Small intestine (tissue), 16 donors: ENCODE results near the gene MYL1. TPM values are rescaled to one million over a fixed set of nuclear protein-coding genes. Genes with fewer than 3 reads are reported as not detected.

Experiments used
- DNase-seq, 2 donors: peaks; one replicate each; pipeline versions ENCODE4 v3.0.0 to v3.0.0-alpha.2; 2013
- FAIRE-seq: peaks from 2 replicates; lab custom pipeline; 2012; peaks lifted over from hg19 to GRCh38; lab: Jason Lieb, UNC
- H3K27ac ChIP-seq, 3 donors: one replicate each; pipeline ENCODE4 v1.5.1; 2013; ENCODE audit warnings: low read length in 2 of 3, mild to moderate bottlenecking in 2 of 3, control low read depth in 1 of 3, inconsistent platforms in 1 of 3, low read depth in 1 of 3, moderate library complexity in 1 of 3
- H3K27me3 ChIP-seq, 3 donors: one replicate each; pipeline ENCODE4 v1.6.1; 2013; ENCODE audit warnings: low read length in 3 of 3, inconsistent platforms in 1 of 3; ENCODE audit not compliant: control insufficient read depth in 3 of 3, insufficient read depth in 3 of 3
- H3K36me3 ChIP-seq, 3 donors: one replicate each; pipeline ENCODE4 v1.6.1; 2013; ENCODE audit warnings: low read length in 3 of 3, inconsistent platforms in 1 of 3, low read depth in 1 of 3, mild to moderate bottlenecking in 1 of 3, moderate library complexity in 1 of 3; ENCODE audit not compliant: control insufficient read depth in 3 of 3, insufficient read depth in 2 of 3
- H3K4me1 ChIP-seq, 3 donors: one replicate each; pipeline ENCODE4 v1.6.1; 2013; ENCODE audit warnings: low read length in 2 of 3, inconsistent platforms in 1 of 3, low read depth in 1 of 3, mild to moderate bottlenecking in 1 of 3, moderate library complexity in 1 of 3; ENCODE audit not compliant: control insufficient read depth in 3 of 3, insufficient read depth in 2 of 3
- H3K4me3 ChIP-seq, 3 donors: one replicate each; pipeline ENCODE4 v1.5.1; 2013; ENCODE audit warnings: low read length in 3 of 3, control low read depth in 1 of 3, inconsistent platforms in 1 of 3, low read depth in 1 of 3, mild to moderate bottlenecking in 1 of 3, moderate library complexity in 1 of 3
- H3K9me3 ChIP-seq, 2 donors: one replicate each; pipeline ENCODE4 v1.6.1; 2013; ENCODE audit warnings: low read depth in 1 of 2, low read length in 1 of 2; ENCODE audit not compliant: control insufficient read depth in 2 of 2, insufficient read depth in 1 of 2
- WGBS, 3 donors: extraction: QIAGEN DNeasy Blood & Tissue Kit; methylation state at CpG; one replicate each; pipeline ENCODE4 v1.1.7; 2013; 5-methylcytosine and 5-hydroxymethylcytosine counted together
- long read RNA-seq, 10 donors: transcript quantifications; one replicate each; lab custom pipeline, GENCODE V29; 2026
- polyA plus RNA-seq, 4 donors: library from polyadenylated mRNA; stranded (reverse) in 3 of 4; unstranded in 1 of 4; fragments of 200-250 nt in 3 of 4; fragments of 120-200 nt in 1 of 4; gene quantifications; one replicate each; pipeline versions ENCODE4 v1.2.1 to v1.2.3, GENCODE V29; 2013
- donor health status: healthy with polysubstance abuse.
- donor health status: control.
- donor health status: control.
- donor health status: Bipolar disorder and iron deficiency.
- donor health status: healthy.

Gene MYL1
- 10 to 100 TPM in 1 of 4 donors, 1 to 10 TPM in 2, not detected in 1; 1.1 to 19.9 (median 5.4) TPM for polyA plus RNA-seq
- long read RNA-seq, donor 1, result 0 reads
- long read RNA-seq, donor 2, result 0 reads
- long read RNA-seq, donor 3, result 0 reads
- long read RNA-seq, donor 4, result 0 reads
- long read RNA-seq, donor 5, transcript MYL1-202 (7 exons, 1,065 nt), result minor isoform, 12 of 25 reads
- long read RNA-seq, donor 5, transcript MYL1-201 (7 exons, 870 nt), result major isoform, 13 of 25 reads
- long read RNA-seq, donor 5, partial matches to known transcripts, result 0 of 25 reads
- long read RNA-seq, donor 5, other reads (novel, unspliced or antisense), result 0 of 25 reads
- long read RNA-seq, donor 6, transcript MYL1-202 (7 exons, 1,065 nt), result major isoform, 5 of 9 reads
- long read RNA-seq, donor 6, partial matches to known transcripts, result 0 of 9 reads
- long read RNA-seq, donor 6, other reads (novel, unspliced or antisense), result 0 of 9 reads
- long read RNA-seq, donor 7, result 0 reads
- long read RNA-seq, donor 8, transcript MYL1-202 (7 exons, 1,065 nt), result major isoform, 97 of 206 reads
- long read RNA-seq, donor 8, transcript MYL1-201 (7 exons, 870 nt), result minor isoform, 68 of 206 reads
- long read RNA-seq, donor 8, partial matches to known transcripts, result 36 of 206 reads
- long read RNA-seq, donor 8, other reads (novel, unspliced or antisense), result 5 of 206 reads
- long read RNA-seq, donor 9, result 0 reads
- long read RNA-seq, donor 10, result 0 reads

DNA sequence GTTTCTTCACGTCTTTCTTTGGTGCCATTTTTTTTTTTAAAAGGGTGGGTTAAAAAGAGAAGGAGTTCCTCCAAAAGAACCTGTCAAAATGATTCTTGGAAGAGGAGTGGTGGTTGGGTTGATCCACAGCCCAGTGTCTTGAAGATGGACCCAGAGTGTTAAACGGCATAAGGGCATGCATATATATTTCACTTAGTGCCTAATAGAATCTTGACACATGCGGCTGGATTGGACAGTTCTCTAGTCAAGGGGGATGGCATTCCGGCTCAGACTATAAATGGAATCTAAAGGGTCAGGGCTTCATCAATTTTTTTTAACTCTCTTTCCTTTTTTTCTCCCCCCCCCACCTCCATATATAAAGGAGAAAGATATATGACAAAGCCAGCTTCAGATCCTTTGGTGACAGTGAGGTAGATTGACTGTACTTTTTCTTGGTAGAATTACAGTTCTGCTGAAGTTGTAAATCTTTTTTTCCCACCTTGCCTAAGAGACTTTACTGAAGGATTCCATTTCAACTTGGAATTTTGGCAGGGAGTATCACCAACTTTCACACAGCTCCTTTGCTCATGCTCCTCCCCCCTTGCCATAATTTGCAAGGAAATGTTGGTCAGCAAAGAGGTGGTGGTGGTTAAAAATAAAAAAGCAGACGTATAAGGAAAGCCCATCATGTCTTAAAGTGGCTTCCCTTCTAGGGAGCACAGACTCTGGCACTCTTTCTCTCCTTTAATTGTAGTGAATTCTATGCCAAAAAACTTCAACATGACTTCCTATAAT is at the start of gene MYL1:
Gene MYL1 (minus strand): TSS at position 160 of the 774 bp plus-strand sequence. CDS start 132 bp downstream, at position 28.
- FAIRE-seq (no peak), DNase-seq (no peak)
- H3K4me3 ChIP-seq, result no peak within 1 kb of the TSS
- H3K4me1 ChIP-seq, result no peaks in the 10 kb centered on the region
- no peaks in the 10 kb centered on the region for H3K27me3 ChIP-seq
- no peaks in the 10 kb centered on the region for H3K36me3 ChIP-seq
- H3K9me3 ChIP-seq, result no peaks in the 10 kb centered on the region
- WGBS, 3 donors, result 69 to 76% (median 69%) methylated on average over 5 of the region's 5 CpGs
- H3K27ac ChIP-seq, result no peak within 1 kb of the TSS

DNA sequence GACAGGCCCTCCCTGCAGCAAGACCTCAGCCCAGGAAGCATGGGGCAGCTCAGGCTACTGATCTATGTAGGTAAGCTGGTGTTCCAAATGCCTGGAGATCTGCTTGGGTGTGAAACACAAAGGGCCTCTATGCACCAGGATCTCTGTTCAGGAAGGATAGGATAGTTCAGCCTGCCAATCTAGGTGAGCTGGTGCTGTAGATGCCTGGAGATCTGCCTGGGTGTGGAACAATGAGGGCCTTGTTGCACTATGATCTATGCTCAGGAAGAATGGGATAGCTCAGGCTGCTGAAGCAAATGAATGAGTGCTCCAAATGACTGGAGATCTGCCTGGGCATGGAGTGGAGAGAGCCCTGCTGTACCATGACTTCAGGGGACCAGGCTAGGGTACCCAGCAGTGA is 48.9 kb upstream of the MYL1 start:
- DNase-seq (no peak), FAIRE-seq (no peak)
- Histone ChIP-seq H3K27ac (no peak overlapping the region), H3K4me3 (no peak overlapping the region), H3K4me1 (no peaks in the 10 kb centered on the region), H3K9me3 (no peaks in the 10 kb centered on the region), H3K36me3 (no peaks in the 10 kb centered on the region), H3K27me3 (no peaks in the 10 kb centered on the region)

DNA sequence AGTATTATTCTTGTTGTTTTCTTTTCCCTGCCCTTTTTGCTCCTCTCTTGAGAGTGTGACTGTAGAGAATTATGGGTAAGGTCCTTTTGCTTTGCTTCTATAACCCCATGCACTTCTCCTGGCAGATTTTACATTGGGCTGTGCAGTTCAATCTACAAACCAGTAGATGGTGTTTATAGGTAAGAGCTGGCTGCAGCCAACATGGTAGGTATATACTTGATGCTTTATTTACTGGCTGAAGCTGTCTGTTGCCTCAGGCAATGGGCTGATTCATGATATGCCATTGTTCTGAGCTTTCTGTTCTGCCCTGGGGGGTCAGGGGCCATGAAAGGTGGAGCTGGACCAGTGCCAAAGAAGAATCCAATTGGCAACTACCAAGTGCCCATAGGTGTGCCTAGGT is 48.3 kb upstream of the MYL1 start:
- DNase-seq (no peak), FAIRE-seq (no peak)
- Histone ChIP-seq H3K4me3 (no peak overlapping the region), H3K4me1 (no peaks in the 10 kb centered on the region), H3K27ac (no peak overlapping the region), H3K27me3 (no peaks in the 10 kb centered on the region), H3K9me3 (no peaks in the 10 kb centered on the region), H3K36me3 (no peaks in the 10 kb centered on the region)

DNA sequence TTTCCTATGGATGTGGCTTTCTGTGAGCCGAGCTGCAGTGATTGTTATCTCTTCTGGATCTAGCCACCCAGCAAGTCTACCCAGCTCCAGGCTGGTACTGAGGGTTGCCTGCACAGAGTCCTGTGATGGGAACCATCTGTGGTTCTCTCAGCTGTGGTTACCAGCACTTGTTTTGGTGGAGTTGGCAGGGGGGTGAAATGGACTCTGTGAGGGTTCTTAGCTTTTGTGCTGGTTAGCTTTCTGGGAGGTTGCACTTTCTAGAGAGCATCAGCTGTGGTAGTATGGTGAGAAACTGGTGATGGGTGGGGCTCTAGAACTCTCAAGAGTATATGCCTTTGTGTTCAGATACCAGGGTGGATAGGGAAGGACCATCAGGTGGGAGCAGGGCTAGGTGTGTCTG is 45.4 kb upstream of the MYL1 start:
- Histone ChIP-seq H3K4me3 (no peak overlapping the region), H3K36me3 (no peaks in the 10 kb centered on the region), H3K27ac (no peak overlapping the region), H3K4me1 (no peaks in the 10 kb centered on the region), H3K9me3 (peaks cover 0 to 3% of the 10 kb centered on the region in 2 donors), H3K27me3 (no peaks in the 10 kb centered on the region)
- WGBS, 3 donors, result 16 to 43% (median 40%) methylated on average over 1 of the region's 1 CpG
- DNase-seq (no peak), FAIRE-seq (no peak)

DNA sequence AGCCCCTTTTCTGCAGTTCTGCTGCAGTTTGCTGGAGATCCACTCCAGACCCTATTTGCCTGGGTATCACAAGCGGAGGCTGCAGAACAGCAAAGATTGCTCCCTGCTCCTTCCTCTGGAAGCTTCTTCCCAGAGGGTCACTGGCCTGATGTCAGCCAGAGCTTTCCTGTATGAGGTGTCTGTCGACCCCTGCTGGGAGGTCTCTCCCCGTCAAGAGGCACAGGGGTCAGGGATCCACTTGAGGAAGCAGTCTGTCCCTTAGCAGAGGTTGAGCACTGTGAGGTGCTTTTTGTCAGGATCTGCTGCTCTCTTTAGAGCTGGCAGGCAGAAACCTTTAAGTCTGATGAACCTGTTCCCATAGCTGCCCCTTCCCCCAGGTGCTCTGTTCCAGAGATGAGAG is 42.0 kb upstream of the MYL1 start:
- Histone ChIP-seq H3K4me3 (no peak overlapping the region), H3K4me1 (no peaks in the 10 kb centered on the region), H3K36me3 (no peaks in the 10 kb centered on the region), H3K9me3 (peaks cover 0 to 3% of the 10 kb centered on the region in 2 donors), H3K27me3 (no peaks in the 10 kb centered on the region), H3K27ac (no peak overlapping the region)
- 41 to 63% (median 48%) methylated on average over 3 of the region's 3 CpGs for WGBS, 3 donors
- DNase-seq (no peak), FAIRE-seq (no peak)

DNA sequence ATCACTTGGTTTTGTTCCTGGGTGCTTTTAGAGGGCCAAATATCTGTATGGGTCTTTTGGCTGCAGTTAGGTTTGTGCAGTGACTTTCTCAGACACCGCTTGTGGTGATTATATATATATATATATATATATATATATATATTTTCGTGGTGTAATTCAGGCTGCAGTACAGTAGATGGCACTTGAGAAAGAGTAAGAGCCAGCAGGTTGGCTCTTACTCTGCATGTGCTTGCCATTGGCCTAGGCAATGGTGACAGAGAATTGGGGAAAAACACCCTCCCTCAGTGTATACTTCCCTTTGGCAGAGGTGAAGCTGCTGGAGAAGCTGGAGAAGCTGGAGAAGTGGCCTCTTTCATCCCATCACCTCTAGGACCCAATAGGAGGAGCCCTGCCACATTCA is 22.2 kb upstream of the MYL1 start:
- no peaks in the 10 kb centered on the region for H3K9me3 ChIP-seq
- no peak overlapping the region for H3K27ac ChIP-seq
- WGBS, 3 donors, result 36 to 64% (median 37%) methylated on average over 2 of the region's 2 CpGs
- DNase-seq (no peak), FAIRE-seq (no peak)
- H3K36me3 ChIP-seq, result no peaks in the 10 kb centered on the region
- no peaks in the 10 kb centered on the region for H3K4me1 ChIP-seq
- H3K27me3 ChIP-seq, result no peaks in the 10 kb centered on the region
- no peak overlapping the region for H3K4me3 ChIP-seq

DNA sequence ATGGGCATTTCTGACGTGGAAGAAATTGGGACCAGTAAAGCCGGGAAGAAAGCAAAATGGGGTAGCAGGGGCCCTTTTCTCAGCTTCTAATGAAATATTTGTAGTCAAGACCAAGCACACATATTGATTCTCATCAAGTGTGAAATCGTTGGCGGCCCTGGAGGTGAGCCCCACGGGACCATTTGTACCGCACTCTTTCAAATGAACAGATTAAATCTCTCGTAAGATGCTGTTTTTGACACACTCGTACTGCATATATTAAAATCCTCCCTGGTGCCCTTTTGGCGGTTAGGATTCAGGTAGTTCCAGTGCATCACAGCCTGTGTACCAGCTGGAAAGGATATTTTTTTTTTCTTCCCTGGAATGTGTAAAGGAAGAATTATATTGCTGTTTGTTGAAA is 9.9 kb upstream of the MYL1 start:
- no peak overlapping the region for H3K4me3 ChIP-seq
- no peaks in the 10 kb centered on the region for H3K36me3 ChIP-seq
- whole genome bisulfite sequencing, 3 donors, result 79 to 86% (median 81%) methylated on average over 9 of the region's 9 CpGs
- H3K9me3 ChIP-seq, result no peaks in the 10 kb centered on the region
- DNase-seq (no peak), FAIRE-seq (no peak)
- no peaks in the 10 kb centered on the region for H3K27me3 ChIP-seq
- no peak overlapping the region for H3K27ac ChIP-seq
- H3K4me1 ChIP-seq, result no peaks in the 10 kb centered on the region

DNA sequence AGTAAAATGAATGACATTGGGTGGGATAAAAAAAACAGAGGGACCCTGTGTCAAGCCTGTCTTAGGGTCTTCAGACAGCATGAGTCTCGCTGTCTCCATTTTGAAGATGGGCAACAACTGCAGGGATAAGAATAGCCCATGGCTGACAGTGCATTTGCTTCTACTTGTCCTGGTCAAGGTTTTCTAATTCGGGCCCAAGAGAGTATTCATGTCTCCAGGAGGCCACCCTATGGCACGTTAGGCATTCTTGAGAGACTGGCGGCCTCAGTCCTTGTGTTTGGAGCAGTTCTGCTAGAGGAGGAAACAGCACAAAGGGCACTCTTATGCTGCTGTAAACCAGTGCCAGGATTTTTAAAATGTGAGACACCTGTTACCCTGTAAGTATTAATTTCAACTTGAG is 9.5 kb upstream of the MYL1 start:
- H3K4me3 ChIP-seq, result no peak overlapping the region
- no peaks in the 10 kb centered on the region for H3K9me3 ChIP-seq
- DNase-seq (no peak), FAIRE-seq (no peak)
- no peaks in the 10 kb centered on the region for H3K36me3 ChIP-seq
- WGBS, 3 donors, result 57 to 66% (median 62%) methylated on average over 4 of the region's 4 CpGs
- H3K4me1 ChIP-seq, result no peaks in the 10 kb centered on the region
- no peak overlapping the region for H3K27ac ChIP-seq
- no peaks in the 10 kb centered on the region for H3K27me3 ChIP-seq
